ENCODE data around the gene RPL7L1. TPM values are rescaled to one million over a fixed set of nuclear protein-coding genes. Genes with fewer than 3 reads are reported as not detected.

Gene RPL7L1
- total RNA-seq, 3 donors from 2014 or later (not counting 1 experiment from before 2014, with no cell fraction given): 66.9 to 67.2 (median 66.9) TPM

- 46% methylated on average over 3 of the region's 3 CpGs for WGBS (ENCODE audit: insufficient coverage)
- no peak overlapping the region for H3K27ac ChIP-seq (ENCODE audit: low read length)
- no peaks in the 10 kb centered on the region for H3K9me3 ChIP-seq (ENCODE audit: control insufficient read depth, insufficient read depth, low read length)
- no peak for TF ChIP-seq CTCF (IDR thresholded peaks at IDR 0.05)
- H3K27ac Mint-ChIP-seq: peak overlapping the region; percentile 94 to 98
- no peak overlapping the region for H3K4me3 ChIP-seq (ENCODE audit: low read length)
- H3K9me3 Mint-ChIP-seq: no peaks in the 10 kb centered on the region
- no peak overlapping the region for H3K4me3 Mint-ChIP-seq
- no peaks in the 10 kb centered on the region for H3K27me3 Mint-ChIP-seq (ENCODE audit: low read depth in 2 of 2)
- H3K27me3 ChIP-seq (ENCODE audit: control insufficient read depth, insufficient read depth, low read length): no peaks in the 10 kb centered on the region
- H3K36me3 ChIP-seq (ENCODE audit: control insufficient read depth, insufficient read depth, low read length): peaks cover 49% of the 10 kb centered on the region
- DNase-seq (no peak), ATAC-seq (no peak)
- peaks cover 7% of the 10 kb centered on the region for H3K36me3 Mint-ChIP-seq
- H3K4me1 ChIP-seq (ENCODE audit: control insufficient read depth, insufficient read depth, low read length): peaks cover 48% of the 10 kb centered on the region
- peaks cover 52 to 68% of the 10 kb centered on the region in 2 donors for H3K4me1 Mint-ChIP-seq
- intact Hi-C loops (cut with micrococcal nuclease): no loop called here
These were observed 53.8 kb downstream of the RPL7L1 start for GRCh38 chr6:42933205-42933604.

GRCh38 chr6:42935322-42935721, 55.9 kb downstream of the RPL7L1 start:
- DNase-seq (no peak), ATAC-seq (no peak)
- H3K9me3 Mint-ChIP-seq: no peaks in the 10 kb centered on the region
- H3K36me3 Mint-ChIP-seq: peaks cover 7% of the 10 kb centered on the region
- no peak overlapping the region for H3K4me3 Mint-ChIP-seq
- H3K4me1 Mint-ChIP-seq: peaks cover 33 to 47% of the 10 kb centered on the region in 2 donors
- H3K9me3 ChIP-seq (ENCODE audit: control insufficient read depth, insufficient read depth, low read length): no peaks in the 10 kb centered on the region
- H3K27me3 ChIP-seq (ENCODE audit: control insufficient read depth, insufficient read depth, low read length): no peaks in the 10 kb centered on the region
- intact Hi-C loops (cut with micrococcal nuclease): no loop called here
- no peak overlapping the region for H3K27ac ChIP-seq (ENCODE audit: low read length)
- no peak for TF ChIP-seq CTCF (IDR thresholded peaks at IDR 0.05)
- peak overlapping the region; percentile 35 to 50 for H3K27ac Mint-ChIP-seq
- no peaks in the 10 kb centered on the region for H3K27me3 Mint-ChIP-seq (ENCODE audit: low read depth in 2 of 2)
- H3K4me3 ChIP-seq (ENCODE audit: low read length): no peak overlapping the region
- H3K4me1 ChIP-seq (ENCODE audit: control insufficient read depth, insufficient read depth, low read length): peaks cover 37% of the 10 kb centered on the region
- 70% methylated on average over 7 of the region's 7 CpGs for WGBS (ENCODE audit: insufficient coverage)
- H3K36me3 ChIP-seq (ENCODE audit: control insufficient read depth, insufficient read depth, low read length): peaks cover 61% of the 10 kb centered on the region

GRCh38 chr6:42936398-42936797, 57.0 kb downstream of the RPL7L1 start:
- H3K4me1 Mint-ChIP-seq: peaks cover 23 to 37% of the 10 kb centered on the region in 2 donors

More at GRCh38 chr6:42936398-42936797, 57.0 kb downstream of the RPL7L1 start:
- H3K36me3 Mint-ChIP-seq: peaks cover 7% of the 10 kb centered on the region
- H3K9me3 ChIP-seq (ENCODE audit: control insufficient read depth, insufficient read depth, low read length): no peaks in the 10 kb centered on the region
- H3K4me1 ChIP-seq (ENCODE audit: control insufficient read depth, insufficient read depth, low read length): peaks cover 27% of the 10 kb centered on the region
- ATAC-seq (no peak), DNase-seq (no peak)
- H3K27ac Mint-ChIP-seq: peak overlapping the region in 1 of 2 donors; percentile 10
- no peak overlapping the region for H3K4me3 Mint-ChIP-seq
- 97% methylated on average over 11 of the region's 11 CpGs for WGBS (ENCODE audit: insufficient coverage)
- H3K27ac ChIP-seq (ENCODE audit: low read length): no peak overlapping the region
- H3K27me3 Mint-ChIP-seq (ENCODE audit: low read depth in 2 of 2): no peaks in the 10 kb centered on the region
- peaks cover 69% of the 10 kb centered on the region for H3K36me3 ChIP-seq (ENCODE audit: control insufficient read depth, insufficient read depth, low read length)
- intact Hi-C loops (cut with micrococcal nuclease): no loop called here
- TF ChIP-seq CTCF (IDR thresholded peaks at IDR 0.05): no peak
- H3K9me3 Mint-ChIP-seq: no peaks in the 10 kb centered on the region
- no peaks in the 10 kb centered on the region for H3K27me3 ChIP-seq (ENCODE audit: control insufficient read depth, insufficient read depth, low read length)
- H3K4me3 ChIP-seq (ENCODE audit: low read length): no peak overlapping the region

Data from natural killer cell (primary cell).